ENCODE data around the gene SUGCT. TPM values are rescaled to one million over a fixed set of nuclear protein-coding genes. Genes with fewer than 3 reads are reported as not detected.

SUGCT gene
- total and polyA plus RNA-seq, 2 of the 8 experiments (the other 6 are each of a cell fraction or from before 2014, with no cell fraction given): 2.8 to 5.4 TPM

DNA sequence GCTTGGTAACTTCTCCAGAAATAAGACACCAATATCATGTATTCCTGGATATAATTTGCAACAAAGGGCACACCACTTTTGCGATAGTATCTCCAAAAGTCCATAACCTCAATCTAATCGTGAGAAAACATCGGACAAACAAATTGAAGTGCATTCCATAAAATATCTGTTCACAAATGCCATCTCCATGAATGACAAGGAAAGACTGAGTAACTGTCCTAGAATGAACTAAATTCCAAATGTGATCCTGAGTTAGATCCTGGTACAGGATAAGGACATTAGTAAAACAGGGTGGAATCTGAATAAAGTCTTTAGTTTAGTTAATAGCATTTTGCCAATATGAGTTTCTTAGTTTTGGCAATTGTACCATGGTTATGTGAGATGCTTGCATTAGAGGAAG, 384.2 kb downstream of the SUGCT start (continued):
- TF ChIP-seq, protein P1, sequence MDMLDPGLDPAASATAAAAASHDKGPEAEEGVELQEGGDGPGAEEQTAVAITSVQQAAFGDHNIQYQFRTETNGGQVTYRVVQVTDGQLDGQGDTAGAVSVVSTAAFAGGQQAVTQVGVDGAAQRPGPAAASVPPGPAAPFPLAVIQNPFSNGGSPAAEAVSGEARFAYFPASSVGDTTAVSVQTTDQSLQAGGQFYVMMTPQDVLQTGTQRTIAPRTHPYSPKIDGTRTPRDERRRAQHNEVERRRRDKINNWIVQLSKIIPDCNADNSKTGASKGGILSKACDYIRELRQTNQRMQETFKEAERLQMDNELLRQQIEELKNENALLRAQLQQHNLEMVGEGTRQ (IDR thresholded peaks at IDR 0.05; ENCODE audit: low read length): no peak
- TF ChIP-seq CEBPB (IDR thresholded peaks at IDR 0.05; ENCODE audit: low read depth, low read length): no peak
- TF ChIP-seq POU5F1 (IDR thresholded peaks at IDR 0.05; ENCODE audit: low read depth, low read length): no peak
- no peak for TF ChIP-seq ZNF274 (IDR thresholded peaks at IDR 0.05; ENCODE audit: borderline replicate concordance, extremely low read depth, low read length)
- TF ChIP-seq SP4 (IDR thresholded peaks at IDR 0.05; ENCODE audit: low read length): no peak
